ENCODE results near the gene VPS54.

The VPS54 gene

GRCh38 chr2:64023485-64024258, 4.4 kb upstream of the VPS54 start:
- no peak overlapping the region for H3K4me3 ChIP-seq (ENCODE audit: low read depth, low read length)
- TF ChIP-seq, protein P1, sequence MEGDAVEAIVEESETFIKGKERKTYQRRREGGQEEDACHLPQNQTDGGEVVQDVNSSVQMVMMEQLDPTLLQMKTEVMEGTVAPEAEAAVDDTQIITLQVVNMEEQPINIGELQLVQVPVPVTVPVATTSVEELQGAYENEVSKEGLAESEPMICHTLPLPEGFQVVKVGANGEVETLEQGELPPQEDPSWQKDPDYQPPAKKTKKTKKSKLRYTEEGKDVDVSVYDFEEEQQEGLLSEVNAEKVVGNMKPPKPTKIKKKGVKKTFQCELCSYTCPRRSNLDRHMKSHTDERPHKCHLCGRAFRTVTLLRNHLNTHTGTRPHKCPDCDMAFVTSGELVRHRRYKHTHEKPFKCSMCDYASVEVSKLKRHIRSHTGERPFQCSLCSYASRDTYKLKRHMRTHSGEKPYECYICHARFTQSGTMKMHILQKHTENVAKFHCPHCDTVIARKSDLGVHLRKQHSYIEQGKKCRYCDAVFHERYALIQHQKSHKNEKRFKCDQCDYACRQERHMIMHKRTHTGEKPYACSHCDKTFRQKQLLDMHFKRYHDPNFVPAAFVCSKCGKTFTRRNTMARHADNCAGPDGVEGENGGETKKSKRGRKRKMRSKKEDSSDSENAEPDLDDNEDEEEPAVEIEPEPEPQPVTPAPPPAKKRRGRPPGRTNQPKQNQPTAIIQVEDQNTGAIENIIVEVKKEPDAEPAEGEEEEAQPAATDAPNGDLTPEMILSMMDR (IDR thresholded peaks at IDR 0.05; ENCODE audit: borderline replicate concordance, insufficient read depth, low read depth, low read length) = no peak

- TF ChIP-seq, protein P1 (IDR thresholded peaks at IDR 0.05; ENCODE audit: borderline replicate concordance, insufficient read depth, low read depth, low read length) = no peak
These were observed 2.4 kb upstream of the VPS54 start for GRCh38 chr2:64021578-64021977.

DNA sequence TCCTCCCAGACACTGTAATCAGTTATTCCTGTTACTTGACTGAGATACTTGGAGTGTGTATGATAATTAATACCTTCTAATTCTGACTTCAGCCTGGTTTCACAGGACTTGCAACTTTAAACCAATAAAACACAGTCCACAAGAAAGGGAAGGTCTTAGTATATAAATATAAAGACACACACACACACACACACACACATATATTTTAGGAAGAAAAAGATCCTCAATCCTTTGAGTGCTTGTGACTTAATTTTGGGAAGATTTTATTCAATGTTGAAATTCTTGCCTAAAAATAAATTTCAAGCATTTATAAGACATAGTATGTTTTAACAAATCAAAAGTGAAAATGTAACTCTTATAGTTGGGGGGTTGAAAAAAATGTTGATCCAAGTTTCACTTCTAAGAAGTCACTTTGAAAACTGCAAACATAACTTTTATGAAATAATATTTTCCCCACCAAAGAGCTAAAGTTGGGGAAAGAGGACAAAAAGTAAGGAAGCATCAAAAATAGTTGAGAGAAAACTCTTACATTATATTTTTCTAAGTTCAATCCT, 824 bp upstream of the VPS54 start:
- TF ChIP-seq, protein P1 (IDR thresholded peaks at IDR 0.05; ENCODE audit: borderline replicate concordance, insufficient read depth, low read depth, low read length) = no peak
- H3K4me3 ChIP-seq (ENCODE audit: low read depth, low read length) = no peak overlapping the region

More at GRCh38 chr2:64021578-64021977, 2.4 kb upstream of the VPS54 start:
- H3K4me3 ChIP-seq (ENCODE audit: low read depth, low read length) = no peak overlapping the region

DNA sequence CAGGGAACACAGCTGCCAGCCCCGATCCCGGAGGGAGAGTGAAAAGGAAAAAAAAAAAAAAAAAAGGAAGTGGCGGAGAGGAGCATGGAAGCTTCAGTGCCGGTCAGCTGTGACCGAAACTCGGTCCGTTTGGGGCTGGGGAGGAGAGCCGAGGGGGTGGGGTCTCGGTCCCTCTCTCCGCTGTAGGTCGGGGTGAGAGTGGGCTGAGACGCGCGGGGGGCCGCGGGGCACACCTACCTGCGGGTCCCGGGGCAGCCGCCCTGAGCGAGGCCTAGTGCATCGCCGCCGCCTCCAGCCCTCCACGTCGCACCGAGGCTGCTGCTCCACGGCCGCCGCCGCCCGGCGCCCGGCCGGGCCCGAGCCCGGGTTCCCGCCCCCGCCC, 536 bp downstream of the VPS54 start:
- peak overlapping the region; percentile 70 for H3K4me3 ChIP-seq (ENCODE audit: low read depth, low read length)
- TF ChIP-seq, protein P1 (IDR thresholded peaks at IDR 0.05; ENCODE audit: borderline replicate concordance, insufficient read depth, low read depth, low read length) = no peak

DNA sequence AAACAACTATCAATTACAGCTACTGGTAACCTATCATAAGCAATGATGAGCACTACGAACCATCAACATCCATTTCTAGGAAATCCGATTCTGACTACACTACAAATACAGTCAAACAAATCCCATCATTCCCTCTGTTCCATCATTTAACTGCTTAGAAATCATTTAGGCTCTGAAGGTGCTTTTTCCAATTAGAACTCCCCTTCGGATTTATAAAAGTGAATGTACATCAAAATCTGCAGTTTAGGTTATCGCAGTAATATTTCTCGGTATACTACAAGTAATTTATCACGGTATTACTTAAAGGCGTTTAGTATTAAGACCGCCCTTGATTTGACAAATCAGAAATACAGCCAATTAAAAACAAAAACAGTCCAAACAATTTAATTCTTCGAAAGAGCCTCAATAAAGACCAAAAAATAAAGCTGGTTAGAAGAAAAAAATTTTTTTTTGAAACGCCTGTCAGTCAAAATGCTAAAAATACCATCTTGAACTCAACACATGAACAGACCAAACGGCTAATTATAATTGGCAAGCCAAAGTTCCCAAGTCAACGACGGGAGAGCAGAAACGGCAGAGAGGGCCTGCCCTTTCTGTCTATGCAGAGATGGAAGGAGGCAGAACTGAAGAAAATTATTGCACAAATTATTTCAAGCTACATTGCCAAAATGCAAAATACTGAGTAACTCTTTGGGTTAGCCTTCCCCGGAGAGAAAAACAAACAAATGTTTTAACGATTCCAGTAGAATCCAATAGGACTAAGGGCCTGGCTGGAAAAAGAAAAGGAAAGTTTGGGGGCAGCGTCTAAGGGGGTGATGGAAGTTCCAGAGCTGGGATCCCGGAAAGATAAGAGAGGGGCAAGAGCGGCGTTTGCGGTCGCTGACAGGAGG, 1.2 kb downstream of the VPS54 start:
- peak overlapping the region; percentile 70 for H3K4me3 ChIP-seq (ENCODE audit: low read depth, low read length)
- TF ChIP-seq, protein P1 (IDR thresholded peaks at IDR 0.05; ENCODE audit: borderline replicate concordance, insufficient read depth, low read depth, low read length) = no peak

DNA sequence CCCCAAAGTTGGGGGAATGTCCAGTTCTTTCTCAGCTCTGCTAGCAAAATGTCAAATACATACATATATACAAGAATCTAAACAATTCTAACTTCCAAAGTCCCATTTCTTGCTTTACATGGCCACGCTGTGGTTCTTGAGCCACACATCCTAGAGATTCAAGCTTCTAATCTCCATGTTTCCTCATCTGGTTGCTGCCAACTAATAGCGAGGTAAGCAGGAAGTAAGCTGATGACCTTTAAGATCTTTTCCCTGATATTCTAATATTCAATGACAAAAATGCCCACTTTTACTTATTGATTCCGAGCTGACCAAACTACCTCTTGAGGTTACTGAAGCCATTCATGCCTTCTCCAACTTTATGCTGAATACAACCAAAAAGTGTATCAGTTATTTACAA, 3.3 kb downstream of the VPS54 start:
- TF ChIP-seq, protein P1 (IDR thresholded peaks at IDR 0.05; ENCODE audit: borderline replicate concordance, insufficient read depth, low read depth, low read length) = no peak
- no peak overlapping the region for H3K4me3 ChIP-seq (ENCODE audit: low read depth, low read length)

All from GM12875 (cell line).